Parathyroid adenoma (tissue), 2 donors: ENCODE results near the gene HAAO.

Experiments used
- H2AFZ ChIP-seq: fragments of 300-600 bp; sonication (generic); one replicate; pipeline ENCODE4 v1.7.0; 2017; ENCODE audit warnings: antibody characterized with exemption, mild to moderate bottlenecking
- H3K27ac ChIP-seq: fragments of 300-600 bp; sonication (generic); one replicate; pipeline ENCODE4 v1.7.0; 2017
- H3K27me3 ChIP-seq: fragments of 300-600 bp; sonication (generic); one replicate; pipeline ENCODE4 v1.7.0; 2017; ENCODE audit warnings: low read length; ENCODE audit not compliant: control insufficient read depth, insufficient read depth
- H3K36me3 ChIP-seq: fragments of 300-600 bp; sonication (generic); one replicate; pipeline ENCODE4 v1.7.0; 2017; ENCODE audit warnings: low read length; ENCODE audit not compliant: control insufficient read depth, insufficient read depth
- H3K4me1 ChIP-seq: fragments of 300-600 bp; sonication (generic); one replicate; pipeline ENCODE4 v1.7.0; 2017; ENCODE audit warnings: control low read depth
- H3K4me2 ChIP-seq: fragments of 300-600 bp; sonication (generic); one replicate; pipeline ENCODE4 v1.7.0; 2017; ENCODE audit warnings: low read length
- H3K4me3 ChIP-seq: fragments of 300-600 bp; sonication (generic); one replicate; pipeline ENCODE4 v1.7.0; 2017; ENCODE audit warnings: low read depth, low read length
- H3K79me2 ChIP-seq: fragments of 300-600 bp; sonication (generic); one replicate; pipeline ENCODE4 v1.7.0; 2017; ENCODE audit warnings: control low read depth
- H3K9ac ChIP-seq: fragments of 300-600 bp; sonication (generic); one replicate; pipeline ENCODE4 v1.7.0; 2017; ENCODE audit warnings: mild to moderate bottlenecking
- H3K9me3 ChIP-seq: fragments of 300-600 bp; sonication (generic); one replicate; pipeline ENCODE4 v1.7.0; 2017; ENCODE audit warnings: low read length; ENCODE audit not compliant: control insufficient read depth
- CTCF ChIP-seq: fragments of 300-600 bp; sonication (generic); IDR thresholded peaks from one replicate; pipeline ENCODE4 v1.7.0; 2017; ENCODE audit warnings: antibody characterized with exemption, mild to moderate bottlenecking
- donor health status: primary hyperparathyroidism.

The HAAO gene

GRCh38 chr2:42792087-42792582, 248 bp downstream of the HAAO start:
- H3K4me1 ChIP-seq, result no peaks in the 10 kb centered on the region
- H3K4me2 ChIP-seq, result peak overlapping the region; percentile 47
- H3K27me3 ChIP-seq, result no peaks in the 10 kb centered on the region
- no peak overlapping the region for H3K9ac ChIP-seq
- peak overlapping the region; percentile 68 for H2AFZ ChIP-seq
- no peaks in the 10 kb centered on the region for H3K9me3 ChIP-seq
- H3K79me2 ChIP-seq, result no peaks in the 10 kb centered on the region
- H3K27ac ChIP-seq, result peak overlapping the region; percentile 6
- no peaks in the 10 kb centered on the region for H3K36me3 ChIP-seq
- no peak overlapping the region for H3K4me3 ChIP-seq
- TF ChIP-seq CTCF, result peak; percentile 15

GRCh38 chr2:42791606-42792005, 777 bp downstream of the HAAO start:
- H3K4me1 ChIP-seq, result no peaks in the 10 kb centered on the region
- H3K27me3 ChIP-seq, result no peaks in the 10 kb centered on the region
- H3K79me2 ChIP-seq, result no peaks in the 10 kb centered on the region
- no peak overlapping the region for H2AFZ ChIP-seq
- no peak overlapping the region for H3K4me3 ChIP-seq
- H3K27ac ChIP-seq, result no peak overlapping the region
- H3K9ac ChIP-seq, result no peak overlapping the region
- no peaks in the 10 kb centered on the region for H3K9me3 ChIP-seq
- TF ChIP-seq CTCF, result no peak
- H3K4me2 ChIP-seq, result no peak overlapping the region
- no peaks in the 10 kb centered on the region for H3K36me3 ChIP-seq

GRCh38 chr2:42789751-42790150, 2.6 kb downstream of the HAAO start:
- H2AFZ ChIP-seq, result no peak overlapping the region
- no peaks in the 10 kb centered on the region for H3K79me2 ChIP-seq
- H3K4me1 ChIP-seq, result no peaks in the 10 kb centered on the region
- no peak overlapping the region for H3K27ac ChIP-seq
- no peak overlapping the region for H3K4me3 ChIP-seq
- no peaks in the 10 kb centered on the region for H3K36me3 ChIP-seq
- H3K27me3 ChIP-seq, result no peaks in the 10 kb centered on the region
- TF ChIP-seq CTCF, result no peak
- no peaks in the 10 kb centered on the region for H3K9me3 ChIP-seq
- no peak overlapping the region for H3K4me2 ChIP-seq
- no peak overlapping the region for H3K9ac ChIP-seq

DNA sequence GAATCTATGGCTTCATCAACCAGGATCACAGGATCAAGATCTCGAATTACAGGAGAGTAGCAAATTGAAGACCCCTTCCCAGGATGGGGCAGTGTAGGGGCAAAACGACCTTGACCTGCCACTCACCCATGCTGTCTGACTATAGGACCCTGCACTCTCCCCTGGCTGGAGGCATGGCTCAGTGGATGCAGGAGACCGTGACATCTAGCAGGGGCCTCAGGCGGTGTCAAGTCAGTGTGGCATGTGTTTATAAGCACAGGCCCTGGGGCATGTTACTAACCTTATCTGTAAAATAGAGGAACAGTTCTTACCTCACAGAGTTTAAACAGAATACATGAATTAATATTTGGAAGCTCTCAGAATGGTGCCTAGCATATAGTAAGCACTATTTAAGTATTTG, 3.5 kb downstream of the HAAO start:
- no peak for TF ChIP-seq CTCF
- Histone ChIP-seq H2AFZ (no peak overlapping the region), H3K27me3 (no peaks in the 10 kb centered on the region), H3K79me2 (no peaks in the 10 kb centered on the region), H3K9ac (no peak overlapping the region), H3K4me2 (no peak overlapping the region), H3K4me3 (no peak overlapping the region), H3K27ac (no peak overlapping the region), H3K36me3 (no peaks in the 10 kb centered on the region), H3K4me1 (no peaks in the 10 kb centered on the region), H3K9me3 (no peaks in the 10 kb centered on the region)

DNA sequence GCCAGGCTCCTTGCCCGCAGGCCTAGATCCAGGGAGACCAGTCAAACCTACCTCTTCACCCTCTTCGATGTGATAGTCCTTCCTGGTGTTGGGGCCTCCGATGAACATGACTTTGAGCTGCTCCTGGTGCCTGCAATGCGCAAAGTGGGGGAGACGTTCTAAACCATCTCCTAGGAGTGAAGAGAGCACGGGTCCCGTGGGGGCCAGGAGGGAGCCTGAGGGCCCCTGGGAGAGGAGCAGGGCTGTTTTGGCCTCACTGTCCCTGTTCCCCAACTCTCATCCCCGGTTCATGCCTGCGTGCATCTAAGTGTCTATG, 3.9 kb downstream of the HAAO start:
- Histone ChIP-seq H3K36me3 (no peaks in the 10 kb centered on the region), H3K27ac (no peak overlapping the region), H3K9me3 (no peaks in the 10 kb centered on the region), H3K4me1 (no peaks in the 10 kb centered on the region), H3K4me2 (no peak overlapping the region), H3K4me3 (no peak overlapping the region), H3K27me3 (no peaks in the 10 kb centered on the region), H3K9ac (no peak overlapping the region), H3K79me2 (no peaks in the 10 kb centered on the region), H2AFZ (no peak overlapping the region)
- TF ChIP-seq CTCF, result no peak
